HEK293T (cell line): ENCODE data around the gene KAT2B.
A peak's percentile ranks its signal among the peaks of the same experiment; 100 is the strongest.

Experiments
- CTCF ChIA-PET: fragments of 350-600 bp; formaldehyde crosslinking; extraction: SDS; loops from one replicate; lab custom pipeline; 2021; ENCODE audit warnings: antibody characterized with exemption, inconsistent platforms; lab: Yijun Ruan, JAX
- POLR2A ChIA-PET: fragments of 350-600 bp; formaldehyde crosslinking; extraction: SDS; loops from one replicate; lab custom pipeline; 2020; ENCODE audit warnings: antibody characterized with exemption, inconsistent platforms; lab: Yijun Ruan, JAX
- DNase-seq: peaks from one replicate; pipeline ENCODE4 v3.0.0; 2012; ENCODE audit warnings: mixed read lengths; ENCODE audit errors: extremely low spot score
- ARNT ChIP-seq: fragments of 450-650 bp; IDR thresholded peaks from 2 replicates; pipeline ENCODE4 v1.6.1; 2017; ENCODE audit warnings: mild to moderate bottlenecking
- BHLHE40 ChIP-seq: fragments of 450-650 bp; IDR thresholded peaks from 2 replicates; pipeline ENCODE4 v1.6.1; 2016; ENCODE audit warnings: mild to moderate bottlenecking, moderate library complexity, borderline replicate concordance
- CTBP1 ChIP-seq: fragments of 450-650 bp; IDR thresholded peaks from 2 replicates; pipeline ENCODE4 v1.6.1; 2016; ENCODE audit warnings: borderline replicate concordance
- ELF4 ChIP-seq: fragments of 450-650 bp; IDR thresholded peaks from 2 replicates; pipeline ENCODE4 v1.6.1; 2017; ENCODE audit warnings: antibody characterized with exemption
- FOXA1 ChIP-seq: fragments of 450-650 bp; IDR thresholded peaks from 2 replicates; pipeline ENCODE4 v1.6.1; 2016; ENCODE audit warnings: mild to moderate bottlenecking
- FOXK2 ChIP-seq: fragments of 450-650 bp; IDR thresholded peaks from 2 replicates; pipeline ENCODE4 v1.6.1; 2016; ENCODE audit warnings: mild to moderate bottlenecking
- FOXM1 ChIP-seq: fragments of 450-650 bp; IDR thresholded peaks from 2 replicates; pipeline ENCODE4 v1.6.1; 2017; ENCODE audit warnings: mild to moderate bottlenecking, borderline replicate concordance
- HDGF ChIP-seq: fragments of 450-650 bp; IDR thresholded peaks from 2 replicates; pipeline ENCODE4 v1.6.1; 2017; ENCODE audit warnings: antibody characterized with exemption, borderline replicate concordance
- L3MBTL2 ChIP-seq: fragments of 450-650 bp; conservative IDR thresholded peaks from 2 replicates; pipeline ENCODE4 v1.6.1; 2016; ENCODE audit warnings: mild to moderate bottlenecking
- LEF1 ChIP-seq: fragments of 450-650 bp; IDR thresholded peaks from 2 replicates; pipeline ENCODE4 v1.6.1; 2017; ENCODE audit warnings: mild to moderate bottlenecking, borderline replicate concordance
- NFRKB ChIP-seq: fragments of 450-650 bp; IDR thresholded peaks from 2 replicates; pipeline ENCODE4 v1.6.1; 2016; ENCODE audit warnings: mild to moderate bottlenecking, moderate library complexity
- PKNOX1 ChIP-seq: fragments of 450-650 bp; IDR thresholded peaks from 2 replicates; pipeline ENCODE4 v1.6.1; 2016
- SP1 ChIP-seq: fragments of 450-650 bp; IDR thresholded peaks from 2 replicates; pipeline ENCODE4 v1.6.1; 2017
- SUZ12 ChIP-seq: fragments of 450-650 bp; IDR thresholded peaks from 2 replicates; pipeline ENCODE4 v1.6.1; 2016; ENCODE audit warnings: mild to moderate bottlenecking
- TARDBP ChIP-seq: fragments of 450-650 bp; IDR thresholded peaks from 2 replicates; pipeline ENCODE4 v1.6.1; 2016
- ZNF384 ChIP-seq: fragments of 450-650 bp; IDR thresholded peaks from 2 replicates; pipeline ENCODE4 v1.6.1; 2016

The KAT2B gene

GRCh38 chr3:20064387-20064786 is 24.1 kb downstream of the KAT2B start:
- TF ChIP-seq SP1 (no peak), PKNOX1 (no peak), HDGF (no peak), LEF1 (no peak), BHLHE40 (no peak), ELF4 (no peak), CTBP1 (no peak), TARDBP (no peak), SUZ12 (no peak), FOXM1 (no peak), FOXA1 (no peak), L3MBTL2 (no peak), NFRKB (no peak), ARNT (no peak)
- ChIA-PET POLR2A (no interaction called here), CTCF (no interaction called here)
- no peak for DNase-seq

GRCh38 chr3:20064796-20065564 is 24.7 kb downstream of the KAT2B start:
- no peak for DNase-seq
- CTCF ChIA-PET, result no interaction called here
- TF ChIP-seq FOXA1 (no peak), PKNOX1 (peak; percentile 47; the same call in 1 of the 2 replicates), SP1 (no peak)
- POLR2A ChIA-PET, result no interaction called here

- CTCF ChIA-PET, result no interaction called here
- DNase-seq, result no peak
- POLR2A ChIA-PET, result no interaction called here
- TF ChIP-seq LEF1 (no peak), ELF4 (no peak), ZNF384 (no peak), FOXK2 (no peak), TARDBP (no peak), SP1 (no peak), NFRKB (no peak), BHLHE40 (no peak), FOXA1 (no peak), ARNT (no peak), CTBP1 (no peak), L3MBTL2 (no peak)
These were observed 25.8 kb downstream of the KAT2B start for GRCh38 chr3:20066079-20066478.

- DNase-seq, result no peak
- peak; percentile 91 for TF ChIP-seq PKNOX1
- no peak for TF ChIP-seq HDGF
- no peak for TF ChIP-seq FOXK2
- TF ChIP-seq L3MBTL2, result no peak
- TF ChIP-seq ZNF384, result peak; percentile 87
- TF ChIP-seq SP1, result no peak
- no peak for TF ChIP-seq TARDBP
- no peak for TF ChIP-seq SUZ12
- peak; percentile 80 for TF ChIP-seq CTBP1
- TF ChIP-seq FOXA1, result no peak
- POLR2A ChIA-PET, result no interaction called here
- CTCF ChIA-PET, result no interaction called here
These were observed 26.8 kb downstream of the KAT2B start for GRCh38 chr3:20066850-20067617.

GRCh38 chr3:20068512-20069177 is 28.4 kb downstream of the KAT2B start:
- CTCF ChIA-PET, result no interaction called here
- TF ChIP-seq BHLHE40 (no peak), ZNF384 (no peak), ARNT (no peak), NFRKB (no peak), FOXA1 (no peak), FOXK2 (no peak), L3MBTL2 (no peak), FOXM1 (no peak), CTBP1 (no peak), SUZ12 (no peak), SP1 (no peak), PKNOX1 (no peak), HDGF (no peak), TARDBP (no peak)
- POLR2A ChIA-PET, result no interaction called here
- DNase-seq, result no peak
